Glutamatergic neuron (in vitro differentiated cells): ENCODE measurements around the gene DGKI. TPM values are rescaled to one million over a fixed set of nuclear protein-coding genes. Genes with fewer than 3 reads are reported as not detected.

Experiments
- DNase-seq: peaks from one replicate; pipeline ENCODE4 v3.0.0; 2022
- H3K27ac Mint-ChIP-seq: one replicate; pipeline ENCODE4 v1.8.0; 2020; ENCODE audit warnings: mild to moderate bottlenecking, mixed read lengths, inconsistent platforms; ENCODE audit not compliant: unreplicated experiment
- H3K27me3 Mint-ChIP-seq: one replicate; pipeline ENCODE4 v1.8.0; 2020; ENCODE audit warnings: mild to moderate bottlenecking, moderate library complexity, mixed read lengths, inconsistent platforms; ENCODE audit not compliant: unreplicated experiment
- H3K36me3 Mint-ChIP-seq: one replicate; pipeline ENCODE4 v1.8.0; 2020; ENCODE audit warnings: mild to moderate bottlenecking, mixed read lengths, inconsistent platforms; ENCODE audit not compliant: unreplicated experiment
- H3K4me1 Mint-ChIP-seq: one replicate; pipeline ENCODE4 v1.8.0; 2020; ENCODE audit warnings: mild to moderate bottlenecking, low read depth, mixed read lengths, inconsistent platforms; ENCODE audit not compliant: unreplicated experiment
- H3K4me3 Mint-ChIP-seq: one replicate; pipeline ENCODE4 v1.8.0; 2020; ENCODE audit warnings: mild to moderate bottlenecking, mixed read lengths, inconsistent platforms; ENCODE audit not compliant: unreplicated experiment
- H3K9me3 Mint-ChIP-seq: one replicate; pipeline ENCODE4 v1.8.0; 2020; ENCODE audit warnings: mild to moderate bottlenecking, moderate library complexity, mixed read lengths, inconsistent platforms; ENCODE audit not compliant: unreplicated experiment
- CTCF ChIP-seq: fragments of 200-600 bp; sonication (generic); IDR thresholded peaks from one replicate; pipeline ENCODE4 v1.5.0; 2021; ENCODE audit not compliant: partially characterized antibody, unreplicated experiment
- total RNA-seq: library from RNA; stranded (reverse); fragmentation: NEBNext Ultra II Directional; extraction: Animal tissue kit (Norgen Biotek cat#: 25700); gene quantifications from one replicate; pipeline ENCODE4 v1.2.1, GENCODE V29; 2021; ENCODE audit not compliant: unreplicated experiment

DGKI gene
- total RNA-seq, 1 donor from 2014 or later, result 19.4 TPM

GRCh38 chr7:137354396-137354795 lies 492.4 kb downstream of the DGKI start:
- no peak for TF ChIP-seq CTCF
- H3K27ac Mint-ChIP-seq, result peak overlapping the region; percentile 86
- peaks cover 8% of the 10 kb centered on the region for H3K4me1 Mint-ChIP-seq
- peak overlapping the region; percentile 66 for H3K4me3 Mint-ChIP-seq
- no peaks in the 10 kb centered on the region for H3K36me3 Mint-ChIP-seq
- H3K9me3 Mint-ChIP-seq, result peaks cover 2% of the 10 kb centered on the region
- DNase-seq, result no peak
- no peaks in the 10 kb centered on the region for H3K27me3 Mint-ChIP-seq

GRCh38 chr7:137351941-137352340 lies 494.8 kb downstream of the DGKI start:
- no peak overlapping the region for H3K27ac Mint-ChIP-seq
- peaks cover 8% of the 10 kb centered on the region for H3K4me1 Mint-ChIP-seq
- no peak overlapping the region for H3K4me3 Mint-ChIP-seq
- H3K36me3 Mint-ChIP-seq, result no peaks in the 10 kb centered on the region
- peaks cover 2% of the 10 kb centered on the region for H3K9me3 Mint-ChIP-seq
- no peaks in the 10 kb centered on the region for H3K27me3 Mint-ChIP-seq
- DNase-seq, result no peak
- no peak for TF ChIP-seq CTCF

- Mint-ChIP-seq H3K4me3 (no peak overlapping the region), H3K27me3 (peaks cover 7% of the 10 kb centered on the region), H3K4me1 (peaks cover 4% of the 10 kb centered on the region), H3K36me3 (no peaks in the 10 kb centered on the region), H3K27ac (no peak overlapping the region), H3K9me3 (no peaks in the 10 kb centered on the region)
- DNase-seq, result no peak
- TF ChIP-seq CTCF, result no peak
Observed at GRCh38 chr7:137345799-137346449, 500.9 kb downstream of the DGKI start.

- DNase-seq, result peak; percentile 56
- Mint-ChIP-seq H3K4me1 (peaks cover 4% of the 10 kb centered on the region), H3K4me3 (peak within 1 kb of the TSS; percentile 98), H3K27me3 (peaks cover 7% of the 10 kb centered on the region), H3K27ac (peak within 1 kb of the TSS; percentile 94), H3K9me3 (no peaks in the 10 kb centered on the region), H3K36me3 (no peaks in the 10 kb centered on the region)
- TF ChIP-seq CTCF, result no peak
Observed at GRCh38 chr7:137343281-137343841, 503.4 kb downstream of the DGKI start, which contains the start of gene PTN. PTN (minus strand) TSS chr7:137343733; CDS start chr7:137254973, 88,760 bp downstream.

GRCh38 chr7:137342828-137343261 lies 503.9 kb downstream of the DGKI start:
- Mint-ChIP-seq H3K4me3 (peak overlapping the region; percentile 98), H3K27ac (peak overlapping the region; percentile 94), H3K36me3 (no peaks in the 10 kb centered on the region), H3K4me1 (peaks cover 4% of the 10 kb centered on the region), H3K9me3 (no peaks in the 10 kb centered on the region), H3K27me3 (peaks cover 7% of the 10 kb centered on the region)
- TF ChIP-seq CTCF, result no peak
- DNase-seq, result no peak
